H1 (cell line): Measurements from ENCODE around the gene ADIRF. TPM values are rescaled to one million over a fixed set of nuclear protein-coding genes. Genes with fewer than 3 reads are reported as not detected.
"Not testable (repeated sequence)": the region's sequence is repeated elsewhere in the genome, so short reads cannot be mapped to it uniquely, and the experiment has no call there.

Source experiments
- CTCF ChIA-PET: fragments of 300-600 bp; sonication (Branson Sonifier 250); formaldehyde crosslinking; loops from one replicate; lab custom pipeline; 2021; ENCODE audit not compliant: partially characterized antibody; lab: Charles Lee
- POLR2A ChIA-PET: fragments of 300-600 bp; sonication (Branson Sonifier 250); formaldehyde crosslinking; loops from one replicate; lab custom pipeline; 2021; ENCODE audit warnings: inconsistent platforms; ENCODE audit not compliant: partially characterized antibody; lab: Charles Lee
- DNase-seq, 2 experiments: peaks; one replicate each; pipeline versions ENCODE4 v3.0.0 to v3.0.0-alpha.2; 2010 to 2022; ENCODE audit warnings: low spot score in 2 of 2, low read depth in 1 of 2, mixed read lengths in 1 of 2
- FAIRE-seq: peaks from 2 replicates; lab custom pipeline; 2011; peaks lifted over from hg19 to GRCh38; lab: Jason Lieb, UNC
- H2AFZ ChIP-seq: 2 replicates; pipeline ENCODE4 v1.8.1; 2012; ENCODE audit warnings: low read length, inconsistent platforms
- H2AK5ac ChIP-seq: 2 replicates; pipeline ENCODE4 v1.6.1; 2013; ENCODE audit warnings: low read depth, low read length
- H2BK120ac ChIP-seq: replicated peaks from 2 replicates; pipeline ENCODE3; 2013; ENCODE audit warnings: low read depth, low read length, inconsistent platforms
- H2BK12ac ChIP-seq: 2 replicates; pipeline ENCODE4 v1.6.1; 2013; ENCODE audit warnings: low read depth, low read length
- H2BK15ac ChIP-seq: 2 replicates; pipeline ENCODE4 v1.6.1; 2013; ENCODE audit warnings: low read length
- H2BK20ac ChIP-seq: 2 replicates; pipeline ENCODE4 v1.6.1; 2013; ENCODE audit warnings: low read length
- H2BK5ac ChIP-seq: 2 replicates; pipeline ENCODE4 v1.6.1; 2013; ENCODE audit warnings: low read depth, low read length
- H3K14ac ChIP-seq: 2 replicates; pipeline ENCODE4 v1.6.1; 2013; ENCODE audit warnings: inconsistent platforms; ENCODE audit not compliant: insufficient read length
- H3K18ac ChIP-seq: 2 replicates; pipeline ENCODE4 v1.6.1; 2013; ENCODE audit warnings: low read length; ENCODE audit errors: extremely low read depth
- H3K23ac ChIP-seq: 2 replicates; pipeline ENCODE4 v1.6.1; 2013; ENCODE audit warnings: inconsistent platforms; ENCODE audit not compliant: insufficient read length
- H3K23me2 ChIP-seq: 2 replicates; pipeline ENCODE4 v1.6.1; 2013; ENCODE audit warnings: low read depth, low read length
- H3K27ac ChIP-seq: 2 replicates; pipeline ENCODE4 v1.6.1; 2011; ENCODE audit warnings: low read depth, low read length, inconsistent platforms
- H3K27me3 ChIP-seq, 4 experiments: replicated peaks in 1 of 4; 1 replicate in 1 of 4; 2 replicates in 3 of 4; pipeline versions ENCODE4 v1.6.1 to v1.8.1; 2011 to 2013; ENCODE audit warnings: low read length in 3 of 4, mild to moderate bottlenecking in 3 of 4, inconsistent platforms in 2 of 4, mixed read lengths in 2 of 4, moderate library complexity in 1 of 4; ENCODE audit not compliant: control insufficient read depth in 3 of 4, insufficient read depth in 3 of 4; ENCODE audit errors: extremely low read depth in 1 of 4
- H3K36me3 ChIP-seq, 4 experiments: 2 replicates each; pipeline versions ENCODE4 v1.6.1 to v1.8.1; 2011 to 2013; ENCODE audit warnings: mild to moderate bottlenecking in 4 of 4, low read length in 3 of 4, moderate library complexity in 2 of 4, control low read depth in 1 of 4, inconsistent platforms in 1 of 4; ENCODE audit not compliant: insufficient read depth in 4 of 4, control insufficient read depth in 2 of 4
- H3K4ac ChIP-seq: replicated peaks from 2 replicates; pipeline ENCODE3; 2013; ENCODE audit warnings: low read length, low read depth, mixed read lengths, inconsistent platforms; ENCODE audit not compliant: insufficient read length
- H3K4me1 ChIP-seq, 4 experiments: replicated peaks in 1 of 4; 1 replicate in 1 of 4; 2 replicates in 3 of 4; pipeline versions ENCODE4 v1.6.1 to v1.8.1; 2011 to 2013; ENCODE audit warnings: low read length in 3 of 4, inconsistent platforms in 2 of 4, mixed read lengths in 1 of 4; ENCODE audit not compliant: insufficient read depth in 4 of 4, control insufficient read depth in 3 of 4
- H3K4me2 ChIP-seq, 2 experiments: 2 replicates each; pipeline versions ENCODE4 v1.6.1 to v1.8.1; 2011 to 2013; ENCODE audit warnings: low read depth in 2 of 2, low read length in 2 of 2, control low read depth in 1 of 2, inconsistent platforms in 1 of 2, mild to moderate bottlenecking in 1 of 2; ENCODE audit not compliant: insufficient read depth in 1 of 2
- H3K4me3 ChIP-seq, 4 experiments: fragments of 200-600, 300-600 bp in 1 of 4; sonication (generic), shearing (Covaris generic), sonication (Bioruptor Twin) in 1 of 4; 2 replicates each; pipeline versions ENCODE4 v1.5.1 to v1.8.1; 2011 to 2016; ENCODE audit warnings: low read length in 4 of 4, low read depth in 3 of 4, control low read depth in 2 of 4, inconsistent platforms in 2 of 4, mild to moderate bottlenecking in 2 of 4, mixed read lengths in 1 of 4, moderate library complexity in 1 of 4; ENCODE audit not compliant: insufficient read depth in 2 of 4; ENCODE audit errors: extremely low read depth in 1 of 4
- H3K56ac ChIP-seq: replicated peaks from 2 replicates; pipeline ENCODE3; 2013; ENCODE audit warnings: low read depth, mild to moderate bottlenecking, mixed read lengths, low read length, inconsistent platforms; ENCODE audit not compliant: insufficient read length
- H3K79me1 ChIP-seq: 2 replicates; pipeline ENCODE4 v1.6.1; 2013; ENCODE audit warnings: low read depth, low read length, control low read depth
- H3K79me2 ChIP-seq, 2 experiments: 2 replicates each; pipeline versions ENCODE4 v1.6.1 to v1.8.1; 2012 to 2013; ENCODE audit warnings: low read length in 2 of 2, mild to moderate bottlenecking in 2 of 2, inconsistent platforms in 1 of 2; ENCODE audit not compliant: insufficient read depth in 2 of 2, control insufficient read depth in 1 of 2
- H3K9ac ChIP-seq, 4 experiments: replicated peaks in 1 of 4; 1 replicate in 1 of 4; 2 replicates in 3 of 4; pipeline versions ENCODE4 v1.6.1 to v1.8.1; 2011 to 2013; ENCODE audit warnings: low read depth in 3 of 4, low read length in 3 of 4, control low read depth in 2 of 4, mild to moderate bottlenecking in 2 of 4, moderate library complexity in 2 of 4, inconsistent platforms in 1 of 4; ENCODE audit errors: extremely low read depth in 1 of 4
- H3K9me3 ChIP-seq, 2 experiments: 2 replicates each; pipeline versions ENCODE4 v1.6.1 to v1.8.1; 2012 to 2013; ENCODE audit warnings: mild to moderate bottlenecking in 2 of 2, moderate library complexity in 2 of 2, control low read depth in 1 of 2, inconsistent platforms in 1 of 2, low read depth in 1 of 2, low read length in 1 of 2, mixed read lengths in 1 of 2; ENCODE audit not compliant: insufficient read depth in 2 of 2
- H4K20me1 ChIP-seq, 2 experiments: replicated peaks in 1 of 2; 2 replicates each; pipeline versions ENCODE3 to v1.8.1; 2011 to 2013; ENCODE audit warnings: inconsistent platforms in 2 of 2, low read length in 2 of 2, mild to moderate bottlenecking in 1 of 2; ENCODE audit not compliant: insufficient read depth in 2 of 2, control insufficient read depth in 1 of 2
- H4K5ac ChIP-seq: 2 replicates; pipeline ENCODE4 v1.6.1; 2013; ENCODE audit warnings: low read length, low read depth, mixed read lengths, inconsistent platforms; ENCODE audit not compliant: insufficient read length
- H4K8ac ChIP-seq: 2 replicates; pipeline ENCODE4 v1.8.0; 2013; ENCODE audit warnings: mild to moderate bottlenecking, moderate library complexity, low read length, inconsistent platforms; ENCODE audit not compliant: insufficient read depth; ENCODE audit errors: extremely low read depth
- H4K91ac ChIP-seq: replicated peaks from 2 replicates; pipeline ENCODE3; 2013; ENCODE audit warnings: low read length, mixed read lengths, inconsistent platforms; ENCODE audit not compliant: insufficient read length
- WGBS, 2 experiments: shearing (Covaris generic) in 1 of 2; methylation state at CpG; one replicate each; pipeline versions ENCODE4 v1.1.6 to v1.1.7; 2013 to 2015; ENCODE audit warnings: low lambda C conversion rate in 2 of 2, mixed read lengths in 2 of 2, inconsistent platforms in 1 of 2, low coverage in 1 of 2, missing lambda C conversion rate in 1 of 2; ENCODE audit not compliant: insufficient replicate concordance in 2 of 2, insufficient coverage in 1 of 2, insufficient read length in 1 of 2; ENCODE audit errors: extremely low coverage in 1 of 2, missing lambda C conversion rate in 1 of 2; 5-methylcytosine and 5-hydroxymethylcytosine counted together
- polyA plus RNA-seq, 7 experiments: library from polyadenylated mRNA; depleted of rRNA in 3 of 7; stranded (reverse) in 5 of 7; unstranded in 2 of 7; fragments of >200 nt in 5 of 7; fragments of 200-250 nt in 2 of 7; gene quantifications; 1 replicate in 5 of 7; 2 replicates in 1 of 7; 4 replicates in 1 of 7; pipeline versions ENCODE4 v1.2.1 to v1.2.3, GENCODE V29; 2011 to 2013; ENCODE audit warnings: missing spikeins in 2 of 7, mixed read lengths in 2 of 7
- total RNA-seq: library from RNA; stranded (reverse); fragmentation: NEBNext Ultra II Directional; extraction: Animal tissue kit (Norgen Biotek cat#: 25700); gene quantifications from 2 replicates; pipeline ENCODE4 v1.2.1, GENCODE V29; 2021

ADIRF gene
- total and polyA plus RNA-seq, 2 of the 8 experiments (the other 6 are each of a cell fraction or from before 2014, with no cell fraction given), result not detected

DNA sequence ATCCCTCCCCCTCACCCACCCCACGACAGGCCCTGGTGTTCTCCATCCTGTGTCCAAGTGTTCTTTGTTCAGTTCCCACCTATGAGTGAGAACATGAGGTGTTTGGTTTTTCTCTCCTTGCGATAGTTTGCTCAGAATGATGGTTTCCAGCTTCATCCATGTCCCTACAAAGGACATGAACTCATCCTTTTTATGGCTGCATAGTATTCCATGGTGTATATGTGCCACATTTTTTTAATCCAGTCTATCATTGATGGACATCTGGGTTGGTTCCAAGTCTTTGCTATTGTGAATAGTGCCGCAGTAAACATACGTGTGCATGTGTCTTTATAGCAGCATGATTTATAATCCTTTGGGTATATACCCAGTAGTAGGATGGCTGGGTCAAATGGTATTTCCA, 16.2 kb downstream of the ADIRF start:
- H3K4me1 ChIP-seq, H3K4me2 ChIP-seq, H3K79me2 ChIP-seq, DNase-seq, H2BK5ac ChIP-seq, H2BK12ac ChIP-seq, FAIRE-seq, H3K27ac ChIP-seq, H3K23me2 ChIP-seq, CTCF ChIA-PET, H3K79me1 ChIP-seq, POLR2A ChIA-PET, H2BK120ac ChIP-seq, H3K56ac ChIP-seq, H2BK20ac ChIP-seq, H3K27me3 ChIP-seq, H3K4ac ChIP-seq, H3K36me3 ChIP-seq, H2BK15ac ChIP-seq, H3K4me3 ChIP-seq, H3K23ac ChIP-seq, H4K91ac ChIP-seq, H4K5ac ChIP-seq, H2AK5ac ChIP-seq, H4K20me1 ChIP-seq, H4K8ac ChIP-seq, H3K14ac ChIP-seq, H3K9ac ChIP-seq, H2AFZ ChIP-seq, H3K18ac ChIP-seq, H3K9me3 ChIP-seq: not testable (repeated sequence)
- 89% methylated on average over 4 of the region's 4 CpGs; no CpG with 5 or more reads in 1 of the 2 experiments for WGBS, 2 experiments
